IPS DF 4.7 (cell line): ENCODE data around the gene GCNT4.

Experiments used
- DNase-seq: peaks from one replicate; pipeline ENCODE4 v3.0.0-alpha.2; 2013; ENCODE audit warnings: low spot score; ENCODE audit errors: extremely low read depth

The GCNT4 gene

GRCh38 chr5:75018805-75019587 is 33.4 kb downstream of the GCNT4 start:
- no peak for DNase-seq

DNA sequence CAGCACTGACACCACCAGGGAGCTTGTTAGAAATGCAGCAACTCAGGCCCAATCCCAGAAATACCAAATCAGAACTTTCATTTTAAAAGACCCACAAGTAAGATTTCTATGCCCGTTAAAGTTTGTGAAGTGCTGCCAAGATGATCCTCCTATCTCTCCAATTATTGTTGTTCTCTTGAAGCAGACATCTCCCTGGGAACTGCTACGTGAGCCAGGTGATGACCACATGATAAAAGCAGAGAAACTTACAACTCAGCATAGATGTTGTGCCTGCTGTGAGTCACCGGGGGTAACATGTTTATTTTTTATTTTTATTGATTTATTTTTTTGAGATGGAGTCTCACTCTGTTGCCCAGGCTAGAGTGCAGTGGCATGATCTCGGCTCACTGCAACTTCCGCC is 34.4 kb downstream of the GCNT4 start:
- DNase-seq = no peak

DNA sequence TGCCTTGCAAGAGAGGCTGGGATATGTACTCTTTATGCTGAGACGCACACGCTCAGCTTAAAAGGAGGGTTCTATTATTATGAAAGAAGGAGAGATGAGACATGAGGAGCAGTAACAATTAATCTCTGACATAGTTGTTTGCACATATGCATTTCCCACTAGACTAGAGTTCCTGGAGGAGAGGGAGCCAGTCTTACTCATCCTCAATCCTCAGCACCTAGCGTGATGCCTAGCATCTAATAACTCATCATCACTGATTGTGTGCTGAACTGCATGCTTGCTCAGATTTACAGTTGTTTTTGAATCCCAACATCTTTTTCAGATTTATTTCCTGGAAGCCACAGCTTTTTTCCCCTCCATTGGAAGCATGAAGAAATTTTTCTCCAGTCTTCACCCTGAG is 35.5 kb downstream of the GCNT4 start:
- no peak for DNase-seq

DNA sequence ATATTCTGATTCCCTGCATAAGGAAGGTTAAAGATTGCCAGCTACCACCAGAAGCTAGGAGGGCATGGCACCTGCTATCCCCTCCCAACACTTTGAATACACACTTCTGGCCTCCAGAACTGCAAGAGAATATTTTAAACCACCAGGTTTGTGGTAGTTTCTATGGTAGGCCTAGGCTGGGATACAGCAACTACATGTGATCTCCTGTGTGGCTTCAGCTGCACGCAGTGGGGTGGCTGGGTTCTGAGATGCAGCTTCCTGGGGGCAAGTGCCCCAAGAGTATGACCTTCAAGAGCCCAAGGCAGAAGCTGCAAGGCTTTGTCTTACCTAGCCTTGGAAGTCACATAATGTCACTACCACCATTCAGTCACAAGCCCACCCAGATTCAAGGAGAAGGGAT is 39.6 kb downstream of the GCNT4 start:
- DNase-seq = no peak

DNA sequence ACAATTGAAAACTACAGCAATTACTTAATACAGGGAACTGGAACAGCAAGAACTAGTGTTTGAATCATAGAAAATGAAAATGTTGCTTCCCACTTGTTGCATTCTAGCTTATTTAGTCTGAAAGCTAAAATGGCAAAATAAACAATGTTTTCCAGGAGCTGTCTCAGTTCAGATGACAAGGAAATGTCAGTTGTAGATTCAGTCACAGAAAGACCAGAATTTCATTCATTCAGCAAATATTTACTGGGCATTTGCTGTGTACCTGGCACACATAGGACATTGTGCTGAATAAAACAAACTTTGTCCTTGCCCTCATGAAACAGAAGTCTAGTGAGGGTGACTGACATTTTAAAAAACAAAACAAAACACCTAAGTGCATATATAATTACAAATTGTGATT is 41.5 kb downstream of the GCNT4 start:
- DNase-seq = no peak

- DNase-seq = no peak
Observed at GRCh38 chr5:75009556-75010345, 42.6 kb downstream of the GCNT4 start.

GRCh38 chr5:75006865-75007822 is 45.2 kb downstream of the GCNT4 start:
- no peak for DNase-seq

GRCh38 chr5:75005561-75005960 is 46.8 kb downstream of the GCNT4 start:
- DNase-seq = no peak
